ENCODE data around the gene PLAAT2. TPM values are rescaled to one million over a fixed set of nuclear protein-coding genes. Genes with fewer than 3 reads are reported as not detected.

PLAAT2 gene
- total RNA-seq, 2 donors from 2014 or later, result not detected

GRCh38 chr11:63504933-63505586, 58.1 kb downstream of the PLAAT2 start:
- Mint-ChIP-seq H3K4me1 (peaks cover 53% of the 10 kb centered on the region), H3K36me3 (ENCODE audit: low read depth) (peaks cover 10% of the 10 kb centered on the region), H3K9me3 (peaks cover 19% of the 10 kb centered on the region), H3K4me3 (no peak overlapping the region), H3K27me3 (ENCODE audit: insufficient read depth) (no peaks in the 10 kb centered on the region), H3K27ac (no peak overlapping the region)
- H3K27ac ChIP-seq (ENCODE audit: low read depth, low read length), result no peak overlapping the region
- DNase-seq, result no peak
- WGBS, 2 experiments (ENCODE audit: insufficient coverage in 1 of 2, insufficient read length in 1 of 2), result 89 to 92% methylated on average over 3 to 4 of the region's 4 CpGs
- no peaks in the 10 kb centered on the region for H3K36me3 ChIP-seq (ENCODE audit: control insufficient read depth, insufficient read depth, low read length)
- peaks cover 44% of the 10 kb centered on the region for H3K9me3 ChIP-seq (ENCODE audit: control insufficient read depth, low read length)
- H3K27me3 ChIP-seq (ENCODE audit: control insufficient read depth, insufficient read depth, low read length, poor library complexity, severe bottlenecking), result no peaks in the 10 kb centered on the region
- H3K9ac ChIP-seq (ENCODE audit: extremely low read depth, low read length, poor library complexity, severe bottlenecking), result no peak overlapping the region
- H3K4me1 ChIP-seq (ENCODE audit: control insufficient read depth, insufficient read depth, low read length), result peaks cover 3% of the 10 kb centered on the region
- no peak for TF ChIP-seq CTCF (conservative IDR thresholded peaks at IDR 0.05)
- H3K4me3 ChIP-seq (ENCODE audit: low read length), result no peak overlapping the region

- no peaks in the 10 kb centered on the region for H3K27me3 ChIP-seq (ENCODE audit: control insufficient read depth, insufficient read depth, low read length, poor library complexity, severe bottlenecking)
- no peak overlapping the region for H3K27ac Mint-ChIP-seq
- H3K36me3 ChIP-seq (ENCODE audit: control insufficient read depth, insufficient read depth, low read length), result no peaks in the 10 kb centered on the region
- peak overlapping the region; percentile 57 for H3K4me3 ChIP-seq (ENCODE audit: low read length)
- H3K9me3 Mint-ChIP-seq, result peaks cover 28% of the 10 kb centered on the region
- no peaks in the 10 kb centered on the region for H3K27me3 Mint-ChIP-seq (ENCODE audit: insufficient read depth)
- H3K27ac ChIP-seq (ENCODE audit: low read depth, low read length), result no peak overlapping the region
- no peak for TF ChIP-seq CTCF (conservative IDR thresholded peaks at IDR 0.05)
- peaks cover 15% of the 10 kb centered on the region for H3K36me3 Mint-ChIP-seq (ENCODE audit: low read depth)
- H3K4me1 Mint-ChIP-seq, result peaks cover 53% of the 10 kb centered on the region
- DNase-seq, result no peak
- peaks cover 54% of the 10 kb centered on the region for H3K9me3 ChIP-seq (ENCODE audit: control insufficient read depth, low read length)
- WGBS, 2 experiments (ENCODE audit: insufficient coverage in 1 of 2, insufficient read length in 1 of 2), result 90% methylated on average over 1 of the region's 1 CpG
- H3K4me3 Mint-ChIP-seq, result no peak overlapping the region
- H3K4me1 ChIP-seq (ENCODE audit: control insufficient read depth, insufficient read depth, low read length), result peaks cover 3% of the 10 kb centered on the region
- no peak overlapping the region for H3K9ac ChIP-seq (ENCODE audit: extremely low read depth, low read length, poor library complexity, severe bottlenecking)
Observed at GRCh38 chr11:63504054-63504453, 59.1 kb downstream of the PLAAT2 start.

GRCh38 chr11:63503492-63503891, 59.7 kb downstream of the PLAAT2 start:
- Mint-ChIP-seq H3K4me3 (no peak overlapping the region), H3K9me3 (peaks cover 33% of the 10 kb centered on the region), H3K4me1 (peaks cover 52% of the 10 kb centered on the region), H3K36me3 (ENCODE audit: low read depth) (peaks cover 18% of the 10 kb centered on the region), H3K27ac (peak overlapping the region; percentile 56), H3K27me3 (ENCODE audit: insufficient read depth) (peaks cover 2% of the 10 kb centered on the region)
- Histone ChIP-seq H3K27ac (ENCODE audit: low read depth, low read length) (no peak overlapping the region), H3K9ac (ENCODE audit: extremely low read depth, low read length, poor library complexity, severe bottlenecking) (no peak overlapping the region), H3K9me3 (ENCODE audit: control insufficient read depth, low read length) (peaks cover 59% of the 10 kb centered on the region), H3K4me3 (ENCODE audit: low read length) (peak overlapping the region; percentile 24), H3K4me1 (ENCODE audit: control insufficient read depth, insufficient read depth, low read length) (peaks cover 3% of the 10 kb centered on the region), H3K36me3 (ENCODE audit: control insufficient read depth, insufficient read depth, low read length) (no peaks in the 10 kb centered on the region), H3K27me3 (ENCODE audit: control insufficient read depth, insufficient read depth, low read length, poor library complexity, severe bottlenecking) (no peaks in the 10 kb centered on the region)
- DNase-seq, result no peak
- no peak for TF ChIP-seq CTCF (conservative IDR thresholded peaks at IDR 0.05)
- WGBS, 2 experiments (ENCODE audit: insufficient coverage in 1 of 2, insufficient read length in 1 of 2), result 72 to 93% methylated on average over 2 to 5 of the region's 6 CpGs

Other genes with a start within 250 kb of the PLAAT2 start
- not detected for gene SLC22A9, start 193.6 kb downstream of the PLAAT2 start, total RNA-seq
- gene PLAAT5, start 72.2 kb downstream of the PLAAT2 start, total RNA-seq, result 10 to 100 TPM; 14.0 to 18.1 TPM
- gene LGALS12, start 57.3 kb downstream of the PLAAT2 start, total RNA-seq, result 10 to 100 TPM in 1 of 2 donors, 1 to 10 TPM in 1; 6.7 to 15.9 TPM
- under 1 TPM in 1 of 2 donors, not detected in 1; 0.58 TPM for gene PLAAT4, start 26.6 kb downstream of the PLAAT2 start, total RNA-seq
- 10 to 100 TPM; 33.5 to 45.9 TPM for gene PLAAT3, start 51.1 kb upstream of the PLAAT2 start, total RNA-seq
- 10 to 100 TPM; 33.8 to 38.0 TPM for gene ATL3, start 108.0 kb upstream of the PLAAT2 start, total RNA-seq
- 100 to 1,000 TPM; 128 to 160 TPM for gene RTN3, start 118.1 kb upstream of the PLAAT2 start, total RNA-seq
- gene ZFTA, start 205.4 kb upstream of the PLAAT2 start, total RNA-seq, result 10 to 100 TPM; 31.9 to 38.0 TPM

Data from endodermal cell (in vitro differentiated cells).